A549 treated with AZD9567 at 1 μM for 4 hours (cell line): ENCODE measurements around the gene CCDC17. TPM values are rescaled to one million over a fixed set of nuclear protein-coding genes. Genes with fewer than 3 reads are reported as not detected.

Experiments used
- total RNA-seq: library from RNA; stranded (reverse); fragments of 200-300 nt; extraction: Qiagen RNA extraction; gene quantifications from 5 replicates; pipeline ENCODE4 v1.2.3, GENCODE V29; 2022; ENCODE audit not compliant: insufficient read depth

CCDC17 gene
- total RNA-seq = 0.28 to 0.53 TPM (median 0.36 TPM) in 4 of 5 replicates, not detected in the other

GRCh38 chr1:45623972-45624371, at the start of gene CCDC17:
Gene CCDC17 (minus strand): TSS chr1:45624054. CDS start chr1:45623909, 145 bp downstream.

GRCh38 chr1:45583666-45584350, 40.0 kb downstream of the CCDC17 start, which contains the start of gene NASP:
Gene NASP (plus strand): TSS chr1:45584041. CDS start chr1:45584147, 106 bp downstream.

Other genes starting within 250 kb of the CCDC17 start
- 0.34 to 0.38 TPM (median 0.37 TPM) in 4 of 5 replicates, not detected in the other for gene TESK2, start 132.9 kb downstream of the CCDC17 start, total RNA-seq
- gene CCDC163, start 124.0 kb downstream of the CCDC17 start, total RNA-seq = 1.5 to 2.6 TPM (median 1.9 TPM) in 5 replicates
- gene MMACHC, start 123.8 kb downstream of the CCDC17 start, total RNA-seq = 1.2 to 4.9 TPM (median 1.5 TPM) in 5 replicates
- 2,040 to 2,165 TPM (median 2,060 TPM) in 5 replicates for gene PRDX1, start 102.2 kb downstream of the CCDC17 start, total RNA-seq
- 76.5 to 125 TPM (median 81.1 TPM) in 5 replicates for gene AKR1A1, start 73.2 kb downstream of the CCDC17 start, total RNA-seq
- 119 to 140 TPM (median 130 TPM) in 5 replicates for gene NASP, start 40.0 kb downstream of the CCDC17 start, total RNA-seq
- gene GPBP1L1, start 62.5 kb upstream of the CCDC17 start, total RNA-seq = 30.7 to 41.9 TPM (median 34.8 TPM) in 5 replicates
- 16.8 to 21.1 TPM (median 17.9 TPM) in 5 replicates for gene TMEM69, start 64.1 kb upstream of the CCDC17 start, total RNA-seq
- 4.1 to 5.3 TPM (median 5.1 TPM) in 5 replicates for gene IPP, start 126.6 kb upstream of the CCDC17 start, total RNA-seq
- gene MAST2, start 179.6 kb upstream of the CCDC17 start, total RNA-seq = 17.4 to 29.0 TPM (median 19.4 TPM) in 5 replicates